Prostate gland (tissue), 2 donors: ENCODE results near the gene GTF2I.

ENCODE experiments used
- CTCF ChIP-seq, 4 experiments: fragments of 200-600 bp in 2 of 4; fragments of 450-650 bp in 2 of 4; sonication (generic) in 2 of 4; IDR thresholded peaks; 1 replicate in 3 of 4; 2 replicates in 1 of 4; pipeline ENCODE4 v1.5.1; 2016 to 2019; ENCODE audit warnings: antibody characterized with exemption in 4 of 4, mild to moderate bottlenecking in 2 of 4, moderate library complexity in 2 of 4
- POLR2A ChIP-seq: fragments of 450-650 bp; IDR thresholded peaks from one replicate; pipeline ENCODE4 v1.6.1; 2016; ENCODE audit warnings: antibody characterized with exemption, mild to moderate bottlenecking
- POLR2AphosphoS5 ChIP-seq: sonication (generic); formaldehyde crosslinking; IDR thresholded peaks from one replicate; pipeline ENCODE4 v1.6.1; 2017; ENCODE audit warnings: antibody characterized with exemption

GRCh38 chr7:74726309-74727101 lies 69.0 kb downstream of the GTF2I start:
- TF ChIP-seq POLR2AphosphoS5, result no peak
- no peak for TF ChIP-seq POLR2A
- TF ChIP-seq CTCF (IDR thresholded peaks at IDR 0.05), result no peak
